Measurements from ENCODE around the gene KCNS3. TPM values are rescaled to one million over a fixed set of nuclear protein-coding genes. Genes with fewer than 3 reads are reported as not detected.

KCNS3 gene
- total RNA-seq, 1 donor from 2014 or later, result 10.0 TPM

DNA sequence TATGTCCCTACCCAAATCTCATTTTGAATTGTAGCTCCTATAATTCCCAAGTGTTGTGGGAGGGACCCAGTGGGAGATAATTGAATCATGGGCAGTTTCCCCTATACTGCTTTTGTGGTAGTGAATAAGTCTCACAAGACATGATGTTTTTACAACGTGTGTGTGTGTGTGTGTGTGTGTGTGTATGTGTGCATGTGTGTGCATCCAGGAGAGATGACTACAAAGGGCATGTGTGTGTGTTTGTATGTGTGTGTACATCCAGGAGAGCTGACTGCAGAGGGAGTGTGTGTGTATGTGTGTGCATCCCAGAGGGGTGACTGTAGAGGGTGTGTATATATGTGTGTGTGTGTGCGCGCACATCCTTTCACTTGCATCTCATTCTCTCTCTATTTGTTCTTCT, 86.7 kb downstream of the KCNS3 start:
- Histone ChIP-seq H3K4me1 (peaks cover 18% of the 10 kb centered on the region), H2AFZ (replicated peaks) (no peak overlapping the region), H3K27ac (no peak overlapping the region), H4K20me1 (ENCODE audit: low read depth) (no peaks in the 10 kb centered on the region), H3K9ac (no peak overlapping the region), H3K9me3 (ENCODE audit: low read depth) (no peaks in the 10 kb centered on the region), H3K4me3 (no peak overlapping the region), H3K79me2 (ENCODE audit: low read depth) (no peaks in the 10 kb centered on the region), H3K27me3 (no peaks in the 10 kb centered on the region), H3K36me3 (no peaks in the 10 kb centered on the region), H3F3A (ENCODE audit: low read depth) (peaks cover 10% of the 10 kb centered on the region), H3K4me2 (no peak overlapping the region)
- TF ChIP-seq EZH2 (IDR thresholded peaks at IDR 0.05), result no peak
- Mint-ChIP-seq H3K27me3 (ENCODE audit: insufficient read depth, low read depth) (peaks cover 3% of the 10 kb centered on the region), H3K9me3 (no peaks in the 10 kb centered on the region), H3K4me1 (peaks cover 9% of the 10 kb centered on the region), H3K36me3 (no peaks in the 10 kb centered on the region), H3K4me3 (no peak overlapping the region), H3K27ac (no peak overlapping the region)
- DNase-seq (ENCODE audit: low spot score), result no peak

DNA sequence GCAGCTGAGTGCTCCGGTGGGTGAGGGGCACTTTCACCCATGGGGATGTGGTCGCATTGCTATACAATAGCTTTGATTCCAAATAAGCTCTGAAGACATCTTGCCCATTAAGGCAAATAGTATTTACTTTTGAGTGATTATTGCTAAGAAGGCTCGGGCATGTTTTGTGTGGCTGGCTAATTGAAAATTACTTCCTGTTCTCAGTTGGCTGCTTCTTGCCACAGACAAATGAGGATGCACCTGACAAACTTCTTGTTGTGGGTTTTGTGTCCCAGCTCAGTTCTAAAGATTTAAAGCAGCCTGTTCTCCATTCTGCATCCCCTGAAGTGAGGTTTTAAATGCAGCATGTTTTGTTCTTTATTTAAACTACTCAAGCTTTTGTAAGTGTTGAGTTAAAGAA, 88.3 kb downstream of the KCNS3 start:
- Histone ChIP-seq H3K4me1 (peaks cover 18% of the 10 kb centered on the region), H3F3A (ENCODE audit: low read depth) (peaks cover 10% of the 10 kb centered on the region), H3K4me3 (no peak overlapping the region), H3K4me2 (peak overlapping the region; percentile 7), H3K27ac (no peak overlapping the region), H3K79me2 (ENCODE audit: low read depth) (no peaks in the 10 kb centered on the region), H2AFZ (replicated peaks) (no peak overlapping the region), H3K27me3 (no peaks in the 10 kb centered on the region), H4K20me1 (ENCODE audit: low read depth) (no peaks in the 10 kb centered on the region), H3K9ac (no peak overlapping the region), H3K9me3 (ENCODE audit: low read depth) (no peaks in the 10 kb centered on the region), H3K36me3 (no peaks in the 10 kb centered on the region)
- TF ChIP-seq EZH2 (IDR thresholded peaks at IDR 0.05) (no peak), EZH2phosphoT487 (IDR thresholded peaks at IDR 0.05) (no peak)
- TF ChIP-seq, protein P1, sequence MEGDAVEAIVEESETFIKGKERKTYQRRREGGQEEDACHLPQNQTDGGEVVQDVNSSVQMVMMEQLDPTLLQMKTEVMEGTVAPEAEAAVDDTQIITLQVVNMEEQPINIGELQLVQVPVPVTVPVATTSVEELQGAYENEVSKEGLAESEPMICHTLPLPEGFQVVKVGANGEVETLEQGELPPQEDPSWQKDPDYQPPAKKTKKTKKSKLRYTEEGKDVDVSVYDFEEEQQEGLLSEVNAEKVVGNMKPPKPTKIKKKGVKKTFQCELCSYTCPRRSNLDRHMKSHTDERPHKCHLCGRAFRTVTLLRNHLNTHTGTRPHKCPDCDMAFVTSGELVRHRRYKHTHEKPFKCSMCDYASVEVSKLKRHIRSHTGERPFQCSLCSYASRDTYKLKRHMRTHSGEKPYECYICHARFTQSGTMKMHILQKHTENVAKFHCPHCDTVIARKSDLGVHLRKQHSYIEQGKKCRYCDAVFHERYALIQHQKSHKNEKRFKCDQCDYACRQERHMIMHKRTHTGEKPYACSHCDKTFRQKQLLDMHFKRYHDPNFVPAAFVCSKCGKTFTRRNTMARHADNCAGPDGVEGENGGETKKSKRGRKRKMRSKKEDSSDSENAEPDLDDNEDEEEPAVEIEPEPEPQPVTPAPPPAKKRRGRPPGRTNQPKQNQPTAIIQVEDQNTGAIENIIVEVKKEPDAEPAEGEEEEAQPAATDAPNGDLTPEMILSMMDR (IDR thresholded peaks at IDR 0.05), result no peak
- Mint-ChIP-seq H3K36me3 (no peaks in the 10 kb centered on the region), H3K9me3 (no peaks in the 10 kb centered on the region), H3K27ac (no peak overlapping the region), H3K27me3 (ENCODE audit: insufficient read depth, low read depth) (peaks cover 3% of the 10 kb centered on the region), H3K4me1 (peaks cover 9% of the 10 kb centered on the region), H3K4me3 (no peak overlapping the region)
- DNase-seq (ENCODE audit: low spot score), result no peak

DNA sequence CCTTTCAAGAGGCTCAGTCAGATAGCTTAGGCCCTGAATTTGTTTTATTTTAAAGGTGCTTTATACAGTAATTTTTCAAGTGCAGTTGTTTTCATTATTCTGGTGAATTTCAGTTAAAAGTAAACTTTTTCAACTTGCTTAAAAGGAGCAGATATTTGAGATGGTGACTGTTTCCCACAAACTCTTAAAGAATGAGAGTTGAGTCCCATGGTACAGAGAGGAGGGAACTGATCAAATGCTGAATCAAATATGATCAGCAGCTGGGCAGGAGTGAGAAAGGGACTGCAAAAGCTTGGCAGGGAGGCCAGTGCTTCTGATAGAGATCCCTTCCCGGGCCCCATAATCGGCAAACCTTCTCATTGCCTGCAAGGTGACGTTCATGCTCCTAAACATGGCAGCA, 91.2 kb downstream of the KCNS3 start:
- H3K36me3 Mint-ChIP-seq, result no peaks in the 10 kb centered on the region

DNA sequence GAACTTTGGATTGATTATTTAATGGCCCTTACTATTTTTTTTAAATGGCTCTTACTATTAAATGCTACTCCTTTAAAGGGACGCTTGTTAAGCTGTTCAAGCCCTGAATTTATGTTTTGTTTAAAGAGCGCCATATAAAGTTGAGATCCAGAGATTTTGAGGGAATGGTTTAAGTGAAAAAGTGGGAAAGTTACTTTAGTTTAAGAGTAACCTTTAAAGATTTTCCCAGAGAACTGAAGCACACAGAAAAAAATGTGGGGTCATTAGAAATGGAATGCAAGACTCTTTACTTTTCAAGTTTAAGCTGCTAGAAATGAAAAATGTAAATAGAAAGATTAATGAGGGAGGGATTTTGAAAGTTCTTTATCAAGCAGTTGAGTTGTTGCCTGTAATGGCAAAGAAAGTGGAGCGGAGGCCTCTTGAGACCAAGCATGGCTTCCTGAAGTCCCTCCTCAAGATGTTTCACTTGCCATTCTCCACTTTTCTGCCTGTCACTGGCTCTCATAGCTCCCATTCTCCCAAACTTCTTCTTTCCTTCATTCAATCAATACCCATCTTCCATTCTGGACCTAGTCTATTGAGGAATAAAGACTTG, 93.2 kb downstream of the KCNS3 start:
- H2AFZ ChIP-seq (replicated peaks), result no peak overlapping the region
- H3K27me3 ChIP-seq, result no peaks in the 10 kb centered on the region
- no peak overlapping the region for H3K4me2 ChIP-seq
- no peak overlapping the region for H3K27ac Mint-ChIP-seq
- no peaks in the 10 kb centered on the region for H3K9me3 Mint-ChIP-seq
- H3K4me1 Mint-ChIP-seq, result peaks cover under 1% of the 10 kb centered on the region
- TF ChIP-seq EZH2 (IDR thresholded peaks at IDR 0.05) (no peak), EZH2phosphoT487 (IDR thresholded peaks at IDR 0.05) (no peak)
- TF ChIP-seq, protein P1 (IDR thresholded peaks at IDR 0.05), result no peak
- H3K9me3 ChIP-seq (ENCODE audit: low read depth), result no peaks in the 10 kb centered on the region
- H3K36me3 Mint-ChIP-seq, result no peaks in the 10 kb centered on the region
- H3K4me1 ChIP-seq, result peaks cover 12% of the 10 kb centered on the region
- no peak for DNase-seq (ENCODE audit: low spot score)
- H3K79me2 ChIP-seq (ENCODE audit: low read depth), result no peaks in the 10 kb centered on the region
- H3F3A ChIP-seq (ENCODE audit: low read depth), result peaks cover 8% of the 10 kb centered on the region
- no peaks in the 10 kb centered on the region for H4K20me1 ChIP-seq (ENCODE audit: low read depth)
- H3K4me3 Mint-ChIP-seq, result no peak overlapping the region
- no peak overlapping the region for H3K9ac ChIP-seq
- H3K4me3 ChIP-seq, result no peak overlapping the region
- H3K27me3 Mint-ChIP-seq (ENCODE audit: insufficient read depth, low read depth), result peaks cover 2% of the 10 kb centered on the region
- no peak overlapping the region for H3K27ac ChIP-seq
- no peaks in the 10 kb centered on the region for H3K36me3 ChIP-seq

More for the DNA sequence above, 91.2 kb downstream of the KCNS3 start:
- Mint-ChIP-seq H3K27ac (no peak overlapping the region), H3K27me3 (ENCODE audit: insufficient read depth, low read depth) (peaks cover 3% of the 10 kb centered on the region), H3K9me3 (no peaks in the 10 kb centered on the region), H3K4me3 (no peak overlapping the region), H3K4me1 (peaks cover 4% of the 10 kb centered on the region)
- no peak overlapping the region for H3K4me2 ChIP-seq
- no peak for DNase-seq (ENCODE audit: low spot score)
- H3K27ac ChIP-seq, result no peak overlapping the region
- no peaks in the 10 kb centered on the region for H3K36me3 ChIP-seq
- no peak overlapping the region for H3K9ac ChIP-seq
- H3K9me3 ChIP-seq (ENCODE audit: low read depth), result no peaks in the 10 kb centered on the region
- H4K20me1 ChIP-seq (ENCODE audit: low read depth), result no peaks in the 10 kb centered on the region
- peaks cover 10% of the 10 kb centered on the region for H3F3A ChIP-seq (ENCODE audit: low read depth)
- H3K79me2 ChIP-seq (ENCODE audit: low read depth), result no peaks in the 10 kb centered on the region
- TF ChIP-seq, protein P1 (IDR thresholded peaks at IDR 0.05), result no peak
- TF ChIP-seq EZH2 (IDR thresholded peaks at IDR 0.05), result no peak
- no peak for TF ChIP-seq EZH2phosphoT487 (IDR thresholded peaks at IDR 0.05)
- no peak overlapping the region for H2AFZ ChIP-seq (replicated peaks)
- H3K4me3 ChIP-seq, result no peak overlapping the region
- H3K27me3 ChIP-seq, result no peaks in the 10 kb centered on the region
- H3K4me1 ChIP-seq, result peaks cover 15% of the 10 kb centered on the region

Data from neural progenitor cell (in vitro differentiated cells).